Right lobe of liver (tissue), 6 donors: ENCODE results near the gene TMEM213. TPM values are rescaled to one million over a fixed set of nuclear protein-coding genes. Genes with fewer than 3 reads are reported as not detected.

Source experiments
- ATAC-seq, 4 donors: fragments of 200-7000 bp; cut with Tn5 transposase; one replicate each; pipeline ENCODE4 v1.9.1; 2020; ENCODE audit warnings: mild to moderate bottlenecking in 4 of 4, moderate library complexity in 4 of 4
- DNase-seq, 3 donors: peaks; one replicate each; pipeline ENCODE4 v3.0.0-alpha.2; 2020
- H3K27ac ChIP-seq, 3 donors: fragments of 200-600 bp; one replicate each; pipeline ENCODE4 v1.8.0; 2022
- H3K27me3 ChIP-seq, 2 donors: fragments of 200-600 bp; one replicate each; pipeline ENCODE4 v1.8.0; 2022
- H3K36me3 ChIP-seq, 4 donors: fragments of 200-600 bp; sonication (generic) in 1 of 4; one replicate each; pipeline versions ENCODE4 v1.5.1 to v1.8.0; 2017 to 2022; ENCODE audit warnings: control low read depth in 1 of 4
- H3K4me1 ChIP-seq, 4 donors: fragments of 200-600 bp; sonication (generic) in 1 of 4; one replicate each; pipeline versions ENCODE4 v1.5.1 to v1.8.0; 2017 to 2022; ENCODE audit warnings: control low read depth in 1 of 4
- H3K4me3 ChIP-seq, 3 donors: fragments of 200-600 bp; one replicate each; pipeline ENCODE4 v1.8.0; 2022
- H3K9me3 ChIP-seq, 4 donors: fragments of 200-600 bp; sonication (generic) in 1 of 4; one replicate each; pipeline versions ENCODE4 v1.5.1 to v1.8.0; 2017 to 2022; ENCODE audit warnings: control low read depth in 1 of 4
- POLR2A ChIP-seq: fragments of 450-650 bp; IDR thresholded peaks from one replicate; pipeline ENCODE4 v1.6.1; 2017; ENCODE audit warnings: antibody characterized with exemption, mild to moderate bottlenecking
- WGBS: methylation state at CpG from one replicate; pipeline ENCODE4 v1.1.6; 2018; ENCODE audit warnings: low coverage, low lambda C conversion rate; ENCODE audit not compliant: insufficient coverage; ENCODE audit errors: missing lambda C conversion rate; 5-methylcytosine and 5-hydroxymethylcytosine counted together
- intact Hi-C, 2 donors: fragments of 100-400 bp; cut with DNase I; formaldehyde crosslinking; loops; one replicate each; pipeline versions ENCODE4 v1.11.2 to v1.14.1; 2022
- total RNA-seq, 6 experiments: library from RNA; depleted of rRNA in 2 of 6; stranded (reverse); fragments of >200 nt in 2 of 6; fragmentation: NEBNext Ultra II Directional in 3 of 6; extraction: Animal tissue kit (Norgen Biotek cat#: 25700) in 3 of 6; gene quantifications; one replicate each; pipeline versions ENCODE4 v1.1.0 to v1.2.4, GENCODE V29; 2016 to 2023
- TF ChIP-seq, protein P1 (sequence below), 4 donors: fragments of 200-600 bp in 3 of 4; fragments of 450-650 bp in 1 of 4; IDR thresholded peaks; one replicate each; pipeline versions ENCODE4 v1.5.1 to v1.8.0; 2016 to 2022; ENCODE audit warnings: antibody characterized with exemption in 4 of 4, mild to moderate bottlenecking in 2 of 4
- donor health status: DM: no; HTN: yes; CAD: no.
- donor health status: DM: no; HTN: no; CAD: no.
- donor health status: DM: no; HTN: no; CAD: no.
- donor health status: DM: no; HTN: yes; CAD: no.
- donor health status: DM: no; HTN: yes; CAD: no.

Gene TMEM213
- total RNA-seq, 6 experiments from 2014 or later = not detected

- 92% methylated on average over 9 of the region's 10 CpGs for WGBS
Measured at GRCh38 chr7:138879356-138879755, 81.6 kb downstream of the TMEM213 start.

DNA sequence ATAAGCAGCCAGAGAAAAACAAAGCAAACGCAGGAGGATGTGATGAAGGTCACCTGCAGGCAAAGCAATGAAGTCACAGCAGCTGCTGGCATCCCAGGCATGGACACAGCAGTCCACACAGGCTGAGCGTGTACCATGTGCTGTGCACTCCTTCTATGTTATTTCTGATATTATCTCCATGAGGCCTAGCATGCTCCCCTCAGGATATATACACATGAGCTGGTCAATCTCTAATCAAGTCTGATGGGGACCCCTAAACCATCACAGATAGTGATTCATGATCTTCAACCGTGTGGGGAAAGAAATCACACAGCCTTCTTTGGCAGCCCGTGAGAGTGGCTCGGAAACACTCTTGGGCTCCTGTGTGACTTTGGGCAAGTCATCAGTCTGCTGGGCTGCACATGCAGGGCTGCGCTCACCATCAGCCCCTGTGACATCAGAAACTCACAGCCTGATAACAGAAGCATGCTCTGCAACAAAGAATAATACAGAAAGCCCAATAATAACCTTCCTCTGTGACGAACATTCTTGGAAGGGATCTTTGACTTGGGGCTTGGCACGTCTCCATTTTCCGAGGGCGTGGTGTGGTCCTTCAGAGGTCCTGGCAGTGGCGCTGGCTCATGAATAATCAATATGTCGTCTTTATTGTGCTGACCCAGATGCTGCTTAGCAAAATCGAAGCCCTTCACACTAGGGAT is 83.2 kb downstream of the TMEM213 start:
- ATAC-seq = no peak
- WGBS = 84% methylated on average over 11 of the region's 13 CpGs
- intact Hi-C loops = no loop called here

More at GRCh38 chr7:138879356-138879755, 81.6 kb downstream of the TMEM213 start:
- Histone ChIP-seq H3K9me3 (no peaks in the 10 kb centered on the region), H3K36me3 (no peaks in the 10 kb centered on the region), H3K27ac (no peak overlapping the region), H3K27me3 (no peaks in the 10 kb centered on the region), H3K4me1 (no peaks in the 10 kb centered on the region), H3K4me3 (no peak overlapping the region)
- TF ChIP-seq, protein P1, sequence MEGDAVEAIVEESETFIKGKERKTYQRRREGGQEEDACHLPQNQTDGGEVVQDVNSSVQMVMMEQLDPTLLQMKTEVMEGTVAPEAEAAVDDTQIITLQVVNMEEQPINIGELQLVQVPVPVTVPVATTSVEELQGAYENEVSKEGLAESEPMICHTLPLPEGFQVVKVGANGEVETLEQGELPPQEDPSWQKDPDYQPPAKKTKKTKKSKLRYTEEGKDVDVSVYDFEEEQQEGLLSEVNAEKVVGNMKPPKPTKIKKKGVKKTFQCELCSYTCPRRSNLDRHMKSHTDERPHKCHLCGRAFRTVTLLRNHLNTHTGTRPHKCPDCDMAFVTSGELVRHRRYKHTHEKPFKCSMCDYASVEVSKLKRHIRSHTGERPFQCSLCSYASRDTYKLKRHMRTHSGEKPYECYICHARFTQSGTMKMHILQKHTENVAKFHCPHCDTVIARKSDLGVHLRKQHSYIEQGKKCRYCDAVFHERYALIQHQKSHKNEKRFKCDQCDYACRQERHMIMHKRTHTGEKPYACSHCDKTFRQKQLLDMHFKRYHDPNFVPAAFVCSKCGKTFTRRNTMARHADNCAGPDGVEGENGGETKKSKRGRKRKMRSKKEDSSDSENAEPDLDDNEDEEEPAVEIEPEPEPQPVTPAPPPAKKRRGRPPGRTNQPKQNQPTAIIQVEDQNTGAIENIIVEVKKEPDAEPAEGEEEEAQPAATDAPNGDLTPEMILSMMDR (IDR thresholded peaks at IDR 0.05) = no peak
- TF ChIP-seq POLR2A = no peak
- intact Hi-C loops = no loop called here
- ATAC-seq = no peak
- no peak for DNase-seq

GRCh38 chr7:138881579-138882188 is 83.9 kb downstream of the TMEM213 start:
- Histone ChIP-seq H3K36me3 (no peaks in the 10 kb centered on the region), H3K27ac (no peak overlapping the region), H3K27me3 (no peaks in the 10 kb centered on the region), H3K4me3 (no peak overlapping the region), H3K9me3 (no peaks in the 10 kb centered on the region), H3K4me1 (peaks cover 0 to 5% (median 0%) of the 10 kb centered on the region in 4 donors)
- intact Hi-C loops = no loop called here
- TF ChIP-seq, protein P1 (IDR thresholded peaks at IDR 0.05) = no peak
- no peak for TF ChIP-seq POLR2A
- no peak for DNase-seq
- ATAC-seq = no peak
- WGBS = 42% methylated on average over 4 of the region's 6 CpGs

More for the DNA sequence above, 83.2 kb downstream of the TMEM213 start:
- Histone ChIP-seq H3K9me3 (no peaks in the 10 kb centered on the region), H3K36me3 (no peaks in the 10 kb centered on the region), H3K27me3 (no peaks in the 10 kb centered on the region), H3K4me3 (no peak overlapping the region), H3K4me1 (no peaks in the 10 kb centered on the region), H3K27ac (no peak overlapping the region)
- TF ChIP-seq, protein P1 (IDR thresholded peaks at IDR 0.05) = no peak
- TF ChIP-seq POLR2A = no peak
- no peak for DNase-seq

DNA sequence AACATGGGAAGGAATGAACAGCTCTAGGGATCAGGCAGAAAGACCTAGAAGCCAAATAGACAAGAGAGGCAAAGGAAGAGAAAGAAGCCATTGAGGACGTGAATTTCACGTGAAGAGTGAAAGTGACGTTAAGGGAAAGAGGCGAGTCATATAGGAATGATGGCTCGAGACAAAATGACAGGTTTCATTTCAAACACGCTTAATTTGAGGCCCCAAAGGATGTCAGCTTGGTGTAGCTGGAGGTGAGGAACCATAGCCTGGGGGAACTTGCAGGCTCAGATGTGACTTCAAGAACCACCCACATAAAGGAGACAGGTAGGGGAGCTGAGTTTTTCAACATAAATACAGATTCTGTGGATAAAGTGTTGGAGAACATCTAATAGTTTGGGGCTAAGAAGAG is 84.5 kb downstream of the TMEM213 start:
- WGBS = 80% methylated on average over 6 of the region's 6 CpGs

More for the DNA sequence above, 84.5 kb downstream of the TMEM213 start:
- ATAC-seq (no peak), DNase-seq (no peak)
- Histone ChIP-seq H3K36me3 (no peaks in the 10 kb centered on the region), H3K27ac (no peak overlapping the region), H3K27me3 (no peaks in the 10 kb centered on the region), H3K9me3 (no peaks in the 10 kb centered on the region), H3K4me1 (peaks cover 0 to 6% (median 0%) of the 10 kb centered on the region in 4 donors), H3K4me3 (no peak overlapping the region)
- TF ChIP-seq, protein P1 (IDR thresholded peaks at IDR 0.05) = no peak
- no peak for TF ChIP-seq POLR2A
- intact Hi-C loops = no loop called here
